ENCODE measurements around the gene SCGB1C2.
"Not testable (repeated sequence)": the region's sequence is repeated elsewhere in the genome, so short reads cannot be mapped to it uniquely, and the experiment has no call there.

DNA sequence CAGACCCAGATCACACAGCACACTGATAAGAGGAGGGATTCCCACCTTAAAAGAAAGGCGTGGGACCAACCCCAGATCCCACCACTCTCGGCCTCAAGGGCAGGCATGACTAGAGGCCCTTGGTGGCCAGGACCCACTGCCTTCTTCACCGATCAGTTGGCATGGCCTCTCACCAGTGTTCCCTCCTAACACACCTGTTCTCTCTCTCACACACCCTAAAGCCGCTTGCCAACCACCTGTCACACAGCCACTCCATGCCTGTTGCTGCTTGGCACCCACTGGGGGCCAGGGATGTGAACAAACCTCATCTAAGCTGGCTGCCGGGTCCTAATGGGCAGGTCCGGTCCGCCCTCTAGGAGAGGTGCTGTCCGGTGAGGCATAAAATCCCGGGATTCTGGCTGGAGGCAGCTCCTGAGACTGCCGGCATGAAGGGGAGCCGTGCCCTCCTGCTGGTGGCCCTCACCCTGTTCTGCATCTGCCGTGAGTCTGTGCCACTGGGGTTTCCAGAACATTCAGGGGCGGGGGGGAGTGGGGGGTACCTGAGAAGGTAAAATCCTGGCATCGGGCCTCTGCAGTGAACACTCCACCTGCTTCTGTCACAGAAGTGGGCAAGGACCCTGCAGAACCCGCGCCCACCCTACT lies at the start of gene SCGB1C2:
- TF ChIP-seq, protein P1, sequence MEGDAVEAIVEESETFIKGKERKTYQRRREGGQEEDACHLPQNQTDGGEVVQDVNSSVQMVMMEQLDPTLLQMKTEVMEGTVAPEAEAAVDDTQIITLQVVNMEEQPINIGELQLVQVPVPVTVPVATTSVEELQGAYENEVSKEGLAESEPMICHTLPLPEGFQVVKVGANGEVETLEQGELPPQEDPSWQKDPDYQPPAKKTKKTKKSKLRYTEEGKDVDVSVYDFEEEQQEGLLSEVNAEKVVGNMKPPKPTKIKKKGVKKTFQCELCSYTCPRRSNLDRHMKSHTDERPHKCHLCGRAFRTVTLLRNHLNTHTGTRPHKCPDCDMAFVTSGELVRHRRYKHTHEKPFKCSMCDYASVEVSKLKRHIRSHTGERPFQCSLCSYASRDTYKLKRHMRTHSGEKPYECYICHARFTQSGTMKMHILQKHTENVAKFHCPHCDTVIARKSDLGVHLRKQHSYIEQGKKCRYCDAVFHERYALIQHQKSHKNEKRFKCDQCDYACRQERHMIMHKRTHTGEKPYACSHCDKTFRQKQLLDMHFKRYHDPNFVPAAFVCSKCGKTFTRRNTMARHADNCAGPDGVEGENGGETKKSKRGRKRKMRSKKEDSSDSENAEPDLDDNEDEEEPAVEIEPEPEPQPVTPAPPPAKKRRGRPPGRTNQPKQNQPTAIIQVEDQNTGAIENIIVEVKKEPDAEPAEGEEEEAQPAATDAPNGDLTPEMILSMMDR (conservative IDR thresholded peaks at IDR 0.05 in 1 of 2, IDR thresholded peaks at IDR 0.05 in 1 of 2; ENCODE audit: extremely low read depth in 1 of 2, insufficient read depth in 1 of 2, low read depth in 1 of 2, low read length in 2 of 2): not testable (repeated sequence)
- TF ChIP-seq EZH2 (IDR thresholded peaks at IDR 0.05; ENCODE audit: borderline replicate concordance, low read length): not testable (repeated sequence)

All from mammary epithelial cell (primary cell).